MM.1S (cell line): ENCODE data around the gene CHSY3.

ENCODE experiments used
- DNase-seq: peaks from one replicate; pipeline ENCODE4 v3.0.0-alpha.2; 2015
- H2AFZ ChIP-seq: fragments of 300-600 bp; sonication (generic); 2 replicates; pipeline ENCODE4 v1.6.0; 2016; ENCODE audit warnings: antibody characterized with exemption, low read length
- H3F3A ChIP-seq: fragments of 300-600 bp; sonication (generic); 2 replicates; pipeline ENCODE4 v1.6.1; 2016; ENCODE audit warnings: mild to moderate bottlenecking, antibody characterized with exemption, low read length, moderate library complexity, mixed read lengths; ENCODE audit not compliant: insufficient read depth
- H3K27ac ChIP-seq: fragments of 300-600 bp; sonication (generic); 2 replicates; pipeline ENCODE4 v1.5.1; 2016; ENCODE audit warnings: mild to moderate bottlenecking, low read length
- H3K27me3 ChIP-seq: fragments of 300-600 bp; sonication (generic); replicated peaks from 2 replicates; pipeline ENCODE4 v1.6.0; 2016; ENCODE audit warnings: low read length; ENCODE audit not compliant: insufficient read depth
- H3K36me3 ChIP-seq: fragments of 300-600 bp; sonication (generic); replicated peaks from 2 replicates; pipeline ENCODE4 v1.6.1; 2016; ENCODE audit warnings: mild to moderate bottlenecking, low read length, mixed read lengths; ENCODE audit not compliant: insufficient read depth
- H3K4me1 ChIP-seq: fragments of 300-600 bp; sonication (generic); 2 replicates; pipeline ENCODE4 v1.6.1; 2016; ENCODE audit warnings: low read length, mixed read lengths
- H3K4me2 ChIP-seq: fragments of 300-600 bp; sonication (generic); 2 replicates; pipeline ENCODE4 v1.6.0; 2016; ENCODE audit warnings: low read depth, low read length
- H3K4me3 ChIP-seq: fragments of 300-600 bp; sonication (generic); 2 replicates; pipeline ENCODE4 v1.5.1; 2016; ENCODE audit warnings: low read length, mixed read lengths
- H3K79me2 ChIP-seq: fragments of 300-600 bp; sonication (generic); 2 replicates; pipeline ENCODE4 v1.6.1; 2016; ENCODE audit warnings: mixed run types, low read length, mixed read lengths
- H3K9ac ChIP-seq: fragments of 300-600 bp; sonication (generic); 2 replicates; pipeline ENCODE4 v1.6.1; 2016; ENCODE audit warnings: low read length, mixed read lengths
- H3K9me2 ChIP-seq: fragments of 300-600 bp; sonication (generic); replicated peaks from 2 replicates; pipeline ENCODE4 v1.6.1; 2016; ENCODE audit warnings: mild to moderate bottlenecking, low read length, mixed read lengths; ENCODE audit not compliant: insufficient read depth
- H3K9me3 ChIP-seq: fragments of 300-600 bp; sonication (generic); replicated peaks from 2 replicates; pipeline ENCODE4 v1.6.1; 2016; ENCODE audit warnings: mild to moderate bottlenecking, low read length, mixed read lengths; ENCODE audit not compliant: insufficient read depth
- H4K20me1 ChIP-seq: fragments of 300-600 bp; sonication (generic); 2 replicates; pipeline ENCODE4 v1.6.1; 2016; ENCODE audit warnings: mild to moderate bottlenecking, low read length, moderate library complexity, mixed read lengths; ENCODE audit not compliant: insufficient read depth
- CTCF ChIP-seq: fragments of 300-600 bp; sonication (generic); IDR thresholded peaks from 2 replicates; pipeline ENCODE4 v1.5.1; 2016; ENCODE audit warnings: antibody characterized with exemption, low read length, mixed read lengths
- EZH2 ChIP-seq: fragments of 300-600 bp; sonication (generic); optimal IDR thresholded peaks from 2 replicates; pipeline ENCODE3; 2017; ENCODE audit warnings: low read depth, mild to moderate bottlenecking, antibody characterized with exemption, low read length, mixed read lengths
- EZH2phosphoT487 ChIP-seq: fragments of 300-600 bp; sonication (generic); IDR thresholded peaks from 2 replicates; pipeline ENCODE4 v1.6.1; 2018; ENCODE audit warnings: antibody characterized with exemption, low read length

CHSY3 gene

DNA sequence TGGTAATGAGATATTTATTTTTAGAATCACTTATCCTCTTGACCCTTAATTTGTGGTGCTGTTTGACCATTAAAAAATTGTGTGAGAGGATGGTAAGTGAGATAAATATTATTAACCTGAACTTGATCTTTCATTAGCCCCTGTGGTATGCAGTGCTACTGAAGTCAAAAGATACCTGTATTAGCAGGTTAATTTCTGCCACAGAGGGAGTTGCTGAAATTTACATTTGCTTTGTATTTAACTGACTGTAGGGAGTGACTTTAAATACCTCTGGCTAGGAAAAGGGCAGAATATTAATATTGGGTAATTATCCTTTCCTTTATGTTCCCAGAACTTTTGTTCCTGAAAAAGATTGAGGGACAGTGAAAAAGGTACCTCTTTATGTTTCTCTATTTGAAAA lies 133.6 kb downstream of the CHSY3 start:
- H3K4me3 ChIP-seq = no peak overlapping the region
- no peak overlapping the region for H2AFZ ChIP-seq
- H3K79me2 ChIP-seq = no peaks in the 10 kb centered on the region
- no peaks in the 10 kb centered on the region for H3K27me3 ChIP-seq
- DNase-seq = no peak
- no peak for TF ChIP-seq EZH2phosphoT487
- no peak for TF ChIP-seq EZH2
- TF ChIP-seq CTCF = no peak
- H3K9me2 ChIP-seq = no peaks in the 10 kb centered on the region
- H3K27ac ChIP-seq = no peak overlapping the region
- no peaks in the 10 kb centered on the region for H3K36me3 ChIP-seq
- no peaks in the 10 kb centered on the region for H3F3A ChIP-seq
- H3K9me3 ChIP-seq = no peaks in the 10 kb centered on the region
- no peak overlapping the region for H3K4me2 ChIP-seq
- no peaks in the 10 kb centered on the region for H4K20me1 ChIP-seq
- H3K4me1 ChIP-seq = no peaks in the 10 kb centered on the region
- no peak overlapping the region for H3K9ac ChIP-seq

GRCh38 chr5:130043834-130044233 lies 139.6 kb downstream of the CHSY3 start:
- H3K4me2 ChIP-seq = no peak overlapping the region
- H3K9me2 ChIP-seq = no peaks in the 10 kb centered on the region
- no peaks in the 10 kb centered on the region for H4K20me1 ChIP-seq
- DNase-seq = no peak
- H3K9me3 ChIP-seq = no peaks in the 10 kb centered on the region
- no peaks in the 10 kb centered on the region for H3K4me1 ChIP-seq
- H3F3A ChIP-seq = no peaks in the 10 kb centered on the region
- no peak for TF ChIP-seq EZH2phosphoT487
- no peak for TF ChIP-seq EZH2
- TF ChIP-seq CTCF = no peak
- no peaks in the 10 kb centered on the region for H3K27me3 ChIP-seq
- H3K9ac ChIP-seq = no peak overlapping the region
- no peak overlapping the region for H2AFZ ChIP-seq
- no peaks in the 10 kb centered on the region for H3K36me3 ChIP-seq
- no peaks in the 10 kb centered on the region for H3K79me2 ChIP-seq
- no peak overlapping the region for H3K4me3 ChIP-seq
- no peak overlapping the region for H3K27ac ChIP-seq

- no peaks in the 10 kb centered on the region for H3K9me2 ChIP-seq
- H3K27ac ChIP-seq = no peak overlapping the region
- H3K27me3 ChIP-seq = no peaks in the 10 kb centered on the region
- H3K4me2 ChIP-seq = no peak overlapping the region
- H3K9ac ChIP-seq = no peak overlapping the region
- H3K9me3 ChIP-seq = no peaks in the 10 kb centered on the region
- TF ChIP-seq EZH2 = no peak
- TF ChIP-seq EZH2phosphoT487 = no peak
- no peak for TF ChIP-seq CTCF
- no peaks in the 10 kb centered on the region for H4K20me1 ChIP-seq
- DNase-seq = no peak
- no peaks in the 10 kb centered on the region for H3K4me1 ChIP-seq
- no peaks in the 10 kb centered on the region for H3F3A ChIP-seq
- no peaks in the 10 kb centered on the region for H3K79me2 ChIP-seq
- no peak overlapping the region for H3K4me3 ChIP-seq
- no peaks in the 10 kb centered on the region for H3K36me3 ChIP-seq
- no peak overlapping the region for H2AFZ ChIP-seq
Measured at GRCh38 chr5:130045334-130045733, 141.1 kb downstream of the CHSY3 start.

DNA sequence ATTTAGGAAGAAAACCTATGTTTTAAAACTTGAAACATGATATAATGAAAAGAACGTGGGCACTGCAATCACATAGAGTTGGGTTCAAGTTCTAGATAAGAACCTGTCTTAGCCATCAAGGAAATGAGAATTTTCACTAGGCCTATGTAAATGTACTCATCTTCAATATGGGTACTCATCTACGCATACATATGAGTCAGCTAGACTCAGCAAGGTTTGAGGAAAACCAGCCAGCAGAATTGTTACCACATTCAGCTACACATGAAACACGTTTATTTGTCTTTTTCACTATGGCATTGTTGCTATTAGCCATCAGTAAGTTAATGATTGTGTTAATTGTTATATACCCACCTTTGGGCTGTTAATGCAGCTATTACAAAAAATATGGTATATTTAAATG lies 146.3 kb downstream of the CHSY3 start:
- no peak overlapping the region for H3K4me3 ChIP-seq
- no peaks in the 10 kb centered on the region for H3K27me3 ChIP-seq
- no peaks in the 10 kb centered on the region for H3K9me3 ChIP-seq
- no peaks in the 10 kb centered on the region for H3K79me2 ChIP-seq
- no peaks in the 10 kb centered on the region for H3K36me3 ChIP-seq
- no peak overlapping the region for H3K27ac ChIP-seq
- no peaks in the 10 kb centered on the region for H3F3A ChIP-seq
- H3K9ac ChIP-seq = no peak overlapping the region
- no peaks in the 10 kb centered on the region for H4K20me1 ChIP-seq
- no peak overlapping the region for H3K4me2 ChIP-seq
- TF ChIP-seq CTCF = no peak
- TF ChIP-seq EZH2 = no peak
- TF ChIP-seq EZH2phosphoT487 = no peak
- no peak overlapping the region for H2AFZ ChIP-seq
- H3K9me2 ChIP-seq = no peaks in the 10 kb centered on the region
- no peak for DNase-seq
- no peaks in the 10 kb centered on the region for H3K4me1 ChIP-seq
